Hippocampal formation (tissue), 2 donors: ENCODE data around the gene MPG.

Experiments
- DNase-seq, 2 donors: peaks; one replicate each; lab custom pipeline; 2025; lab: John Stamatoyannopoulos, UW

Gene MPG

GRCh38 chr16:83781-84615, 6.0 kb downstream of the MPG start:
- no peak for DNase-seq

- DNase-seq: no peak
Measured at GRCh38 chr16:84718-85406, 6.8 kb downstream of the MPG start.

GRCh38 chr16:85407-85782, 7.4 kb downstream of the MPG start:
- no peak for DNase-seq

GRCh38 chr16:85865-86264, 7.8 kb downstream of the MPG start:
- no peak for DNase-seq

- DNase-seq: no peak
Measured at GRCh38 chr16:86483-86952, 8.5 kb downstream of the MPG start.

GRCh38 chr16:88613-89012, 10.6 kb downstream of the MPG start:
- no peak for DNase-seq

- no peak for DNase-seq
Measured at GRCh38 chr16:89391-90302, 11.6 kb downstream of the MPG start.

- DNase-seq: peak; percentile 64 to 77
Measured at GRCh38 chr16:91484-91883, 13.5 kb downstream of the MPG start.

GRCh38 chr16:92431-93339, 14.7 kb downstream of the MPG start:
- DNase-seq: peak in 1 of 2 donors; percentile 36

GRCh38 chr16:94918-95265, 16.9 kb downstream of the MPG start:
- no peak for DNase-seq

GRCh38 chr16:96935-97381, 18.9 kb downstream of the MPG start:
- peak; percentile 69 to 80 for DNase-seq

GRCh38 chr16:97822-98221, 19.8 kb downstream of the MPG start:
- no peak for DNase-seq

GRCh38 chr16:100989-101388, 23.0 kb downstream of the MPG start:
- DNase-seq: no peak

GRCh38 chr16:101586-101985, 23.6 kb downstream of the MPG start:
- DNase-seq: no peak

GRCh38 chr16:102060-102855, 24.2 kb downstream of the MPG start:
- peak in 1 of 2 donors; percentile 45 for DNase-seq

GRCh38 chr16:104355-104754, 26.3 kb downstream of the MPG start:
- DNase-seq: no peak

GRCh38 chr16:104928-105327, 26.9 kb downstream of the MPG start:
- no peak for DNase-seq

- no peak for DNase-seq
Measured at GRCh38 chr16:105521-105920, 27.5 kb downstream of the MPG start.

- DNase-seq: peak; percentile 37 to 88
Measured at GRCh38 chr16:106623-107324, 28.7 kb downstream of the MPG start.
